C4-2B (cell line): ENCODE results near the gene BCL7A.

Source experiments
- ZFX ChIP-seq: fragments of 450-650 bp; IDR thresholded peaks from 2 replicates; pipeline ENCODE4 v1.6.1; 2017
- TF ChIP-seq, protein P1 (sequence below): fragments of 450-650 bp; conservative IDR thresholded peaks from 2 replicates; pipeline ENCODE4 v1.5.1; 2017; ENCODE audit warnings: mild to moderate bottlenecking

DNA sequence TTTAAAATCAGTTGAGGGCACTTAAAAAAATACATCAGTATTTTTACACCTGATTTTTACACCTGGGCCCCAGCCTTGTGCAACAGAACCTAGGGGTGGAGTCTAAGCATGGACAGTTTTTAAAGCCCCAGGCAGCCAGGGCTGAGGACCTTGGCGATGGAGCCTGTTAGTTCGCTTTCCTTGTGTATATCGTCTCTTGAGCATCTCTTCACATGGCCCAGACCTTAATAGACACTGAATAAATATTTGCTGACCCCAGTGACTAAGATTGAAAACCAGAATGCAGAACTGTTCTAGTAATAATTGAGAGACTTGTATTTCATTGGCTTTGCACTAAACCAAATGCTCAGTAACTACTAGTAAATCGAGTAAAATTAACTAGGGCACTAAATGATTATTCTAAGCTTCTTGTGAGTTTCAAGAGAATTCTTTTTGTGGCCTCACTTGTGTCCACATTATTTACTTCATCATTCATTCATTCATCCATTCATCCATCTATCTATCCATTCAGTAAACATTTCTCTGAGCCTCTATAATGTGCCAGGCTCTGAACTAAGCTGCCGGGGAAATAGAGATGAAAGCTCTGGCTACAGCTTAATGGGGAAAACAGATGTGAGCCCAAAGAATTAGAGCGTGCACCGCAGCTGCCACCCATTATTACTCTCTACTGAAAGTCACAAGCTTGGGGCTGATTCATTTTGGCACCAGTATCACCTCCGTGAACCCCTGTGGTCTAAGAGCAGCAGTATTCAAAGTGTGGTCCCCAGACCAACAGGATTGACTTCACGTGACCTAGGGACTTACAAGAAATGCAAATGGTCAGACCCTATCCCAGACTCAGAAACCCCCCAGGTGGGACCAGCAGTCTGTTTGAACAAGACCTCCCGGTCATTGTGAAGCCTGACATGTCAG, 30.7 kb upstream of the BCL7A start:
- TF ChIP-seq, protein P1, sequence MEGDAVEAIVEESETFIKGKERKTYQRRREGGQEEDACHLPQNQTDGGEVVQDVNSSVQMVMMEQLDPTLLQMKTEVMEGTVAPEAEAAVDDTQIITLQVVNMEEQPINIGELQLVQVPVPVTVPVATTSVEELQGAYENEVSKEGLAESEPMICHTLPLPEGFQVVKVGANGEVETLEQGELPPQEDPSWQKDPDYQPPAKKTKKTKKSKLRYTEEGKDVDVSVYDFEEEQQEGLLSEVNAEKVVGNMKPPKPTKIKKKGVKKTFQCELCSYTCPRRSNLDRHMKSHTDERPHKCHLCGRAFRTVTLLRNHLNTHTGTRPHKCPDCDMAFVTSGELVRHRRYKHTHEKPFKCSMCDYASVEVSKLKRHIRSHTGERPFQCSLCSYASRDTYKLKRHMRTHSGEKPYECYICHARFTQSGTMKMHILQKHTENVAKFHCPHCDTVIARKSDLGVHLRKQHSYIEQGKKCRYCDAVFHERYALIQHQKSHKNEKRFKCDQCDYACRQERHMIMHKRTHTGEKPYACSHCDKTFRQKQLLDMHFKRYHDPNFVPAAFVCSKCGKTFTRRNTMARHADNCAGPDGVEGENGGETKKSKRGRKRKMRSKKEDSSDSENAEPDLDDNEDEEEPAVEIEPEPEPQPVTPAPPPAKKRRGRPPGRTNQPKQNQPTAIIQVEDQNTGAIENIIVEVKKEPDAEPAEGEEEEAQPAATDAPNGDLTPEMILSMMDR: no peak
- TF ChIP-seq ZFX: no peak
